ENCODE data around the gene COA7.

DNA sequence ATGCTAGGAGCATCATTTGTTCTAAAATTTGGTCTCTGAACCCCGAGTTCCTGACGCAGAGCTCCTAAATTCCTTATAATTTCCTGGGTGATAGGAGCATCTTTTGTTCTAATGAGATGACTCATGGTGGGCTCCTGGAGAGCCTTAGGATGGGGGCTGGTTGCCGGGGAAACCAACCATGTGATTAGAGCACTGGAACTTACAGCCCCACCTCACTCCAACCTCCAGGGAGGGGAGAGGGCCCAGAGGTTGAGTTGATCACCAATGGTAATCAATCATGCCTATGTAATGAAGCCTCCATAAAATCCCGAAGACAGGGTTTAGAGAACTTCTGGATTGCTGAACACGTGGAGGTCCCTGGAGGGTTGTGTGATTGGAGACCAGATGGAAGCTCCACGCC lies 57.5 kb downstream of the COA7 start:
- TF ChIP-seq, protein P1, sequence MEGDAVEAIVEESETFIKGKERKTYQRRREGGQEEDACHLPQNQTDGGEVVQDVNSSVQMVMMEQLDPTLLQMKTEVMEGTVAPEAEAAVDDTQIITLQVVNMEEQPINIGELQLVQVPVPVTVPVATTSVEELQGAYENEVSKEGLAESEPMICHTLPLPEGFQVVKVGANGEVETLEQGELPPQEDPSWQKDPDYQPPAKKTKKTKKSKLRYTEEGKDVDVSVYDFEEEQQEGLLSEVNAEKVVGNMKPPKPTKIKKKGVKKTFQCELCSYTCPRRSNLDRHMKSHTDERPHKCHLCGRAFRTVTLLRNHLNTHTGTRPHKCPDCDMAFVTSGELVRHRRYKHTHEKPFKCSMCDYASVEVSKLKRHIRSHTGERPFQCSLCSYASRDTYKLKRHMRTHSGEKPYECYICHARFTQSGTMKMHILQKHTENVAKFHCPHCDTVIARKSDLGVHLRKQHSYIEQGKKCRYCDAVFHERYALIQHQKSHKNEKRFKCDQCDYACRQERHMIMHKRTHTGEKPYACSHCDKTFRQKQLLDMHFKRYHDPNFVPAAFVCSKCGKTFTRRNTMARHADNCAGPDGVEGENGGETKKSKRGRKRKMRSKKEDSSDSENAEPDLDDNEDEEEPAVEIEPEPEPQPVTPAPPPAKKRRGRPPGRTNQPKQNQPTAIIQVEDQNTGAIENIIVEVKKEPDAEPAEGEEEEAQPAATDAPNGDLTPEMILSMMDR (IDR thresholded peaks at IDR 0.05; ENCODE audit: low read depth, low read length, missing input control) = no peak
- TF ChIP-seq NR2F2 (IDR thresholded peaks at IDR 0.05) (no peak), FOXA1 (IDR thresholded peaks at IDR 0.05) (no peak), TAF1 (conservative IDR thresholded peaks at IDR 0.05) (no peak), JUND (IDR thresholded peaks at IDR 0.05) (no peak), YY1 (IDR thresholded peaks at IDR 0.05) (no peak), GABPA (IDR thresholded peaks at IDR 0.05 in 1 of 2, conservative IDR thresholded peaks at IDR 0.05 in 1 of 2) (no peak), EGR1 (IDR thresholded peaks at IDR 0.05; ENCODE audit: low read depth in 2 of 2) (no peak), RXRA (IDR thresholded peaks at IDR 0.05) (no peak)
- TF ChIP-seq, protein P2, sequence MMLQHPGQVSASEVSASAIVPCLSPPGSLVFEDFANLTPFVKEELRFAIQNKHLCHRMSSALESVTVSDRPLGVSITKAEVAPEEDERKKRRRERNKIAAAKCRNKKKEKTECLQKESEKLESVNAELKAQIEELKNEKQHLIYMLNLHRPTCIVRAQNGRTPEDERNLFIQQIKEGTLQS (IDR thresholded peaks at IDR 0.05) = no peak
- TF ChIP-seq, protein P3, sequence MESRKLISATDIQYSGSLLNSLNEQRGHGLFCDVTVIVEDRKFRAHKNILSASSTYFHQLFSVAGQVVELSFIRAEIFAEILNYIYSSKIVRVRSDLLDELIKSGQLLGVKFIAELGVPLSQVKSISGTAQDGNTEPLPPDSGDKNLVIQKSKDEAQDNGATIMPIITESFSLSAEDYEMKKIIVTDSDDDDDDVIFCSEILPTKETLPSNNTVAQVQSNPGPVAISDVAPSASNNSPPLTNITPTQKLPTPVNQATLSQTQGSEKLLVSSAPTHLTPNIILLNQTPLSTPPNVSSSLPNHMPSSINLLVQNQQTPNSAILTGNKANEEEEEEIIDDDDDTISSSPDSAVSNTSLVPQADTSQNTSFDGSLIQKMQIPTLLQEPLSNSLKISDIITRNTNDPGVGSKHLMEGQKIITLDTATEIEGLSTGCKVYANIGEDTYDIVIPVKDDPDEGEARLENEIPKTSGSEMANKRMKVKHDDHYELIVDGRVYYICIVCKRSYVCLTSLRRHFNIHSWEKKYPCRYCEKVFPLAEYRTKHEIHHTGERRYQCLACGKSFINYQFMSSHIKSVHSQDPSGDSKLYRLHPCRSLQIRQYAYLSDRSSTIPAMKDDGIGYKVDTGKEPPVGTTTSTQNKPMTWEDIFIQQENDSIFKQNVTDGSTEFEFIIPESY (IDR thresholded peaks at IDR 0.05) = no peak
